NT2/D1 (cell line): ENCODE measurements around the gene EXD3.
A peak's percentile ranks its signal among the peaks of the same experiment; 100 is the strongest.

Experiments
- DNase-seq: peaks from one replicate; pipeline ENCODE4 v3.0.0-alpha.2; 2011; ENCODE audit warnings: low read depth, low spot score
- H3K27me3 ChIP-seq: 2 replicates; pipeline ENCODE4 v1.6.0; 2011; ENCODE audit warnings: mild to moderate bottlenecking; ENCODE audit not compliant: insufficient read length, insufficient read depth
- H3K36me3 ChIP-seq: 2 replicates; pipeline ENCODE4 v1.6.1; 2011; ENCODE audit warnings: mild to moderate bottlenecking, low read length, mixed read lengths; ENCODE audit not compliant: insufficient read depth, insufficient read length
- H3K4me1 ChIP-seq: 2 replicates; pipeline ENCODE4 v1.5.1; 2011; ENCODE audit not compliant: insufficient read depth, insufficient read length
- H3K4me3 ChIP-seq: 2 replicates; pipeline ENCODE4 v1.5.1; 2011; ENCODE audit warnings: low read depth; ENCODE audit not compliant: insufficient read length
- H3K9ac ChIP-seq: 2 replicates; pipeline ENCODE4 v1.6.0; 2011; ENCODE audit warnings: low read depth; ENCODE audit not compliant: insufficient read length
- H3K9me3 ChIP-seq: 2 replicates; pipeline ENCODE4 v1.5.1; 2011; ENCODE audit warnings: mild to moderate bottlenecking, low read length; ENCODE audit not compliant: insufficient read depth
- SUZ12 ChIP-seq: IDR thresholded peaks from 2 replicates; pipeline ENCODE4 v1.6.1; 2011; ENCODE audit not compliant: insufficient read length, insufficient read depth; ENCODE audit errors: extremely low read depth
- YY1 ChIP-seq: IDR thresholded peaks from 2 replicates; pipeline ENCODE4 v1.6.1; 2011; ENCODE audit not compliant: insufficient read length, insufficient read depth
- ZNF274 ChIP-seq: IDR thresholded peaks from 2 replicates; pipeline ENCODE4 v1.6.1; 2011; ENCODE audit warnings: mild to moderate bottlenecking, low read depth, low read length

Gene EXD3

DNA sequence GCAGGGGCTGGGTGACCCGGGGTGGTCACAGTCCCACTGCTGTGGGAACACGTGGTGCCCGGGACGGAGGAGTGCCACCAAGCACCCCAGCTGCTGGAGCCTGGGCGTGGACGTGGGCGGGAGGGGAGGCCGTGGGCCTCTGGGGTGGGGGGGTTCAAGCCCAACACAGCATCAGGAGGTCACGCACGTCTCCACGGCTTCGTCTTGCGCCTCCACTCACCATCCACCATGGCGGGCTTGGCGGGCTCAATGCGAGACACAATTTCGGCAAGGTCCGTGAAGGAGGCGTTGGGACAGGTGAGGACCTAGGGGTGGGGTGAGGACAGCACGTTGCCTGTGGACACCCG lies 38.3 kb upstream of the EXD3 start:
- TF ChIP-seq SUZ12: no peak
- no peak for TF ChIP-seq ZNF274
- no peak for TF ChIP-seq YY1
- peaks cover 27% of the 10 kb centered on the region for H3K4me1 ChIP-seq
- H3K4me3 ChIP-seq: no peak overlapping the region
- H3K9me3 ChIP-seq: no peaks in the 10 kb centered on the region
- peaks cover 19% of the 10 kb centered on the region for H3K36me3 ChIP-seq
- H3K27me3 ChIP-seq: peaks cover 20% of the 10 kb centered on the region
- H3K9ac ChIP-seq: no peak overlapping the region
- no peak for DNase-seq

DNA sequence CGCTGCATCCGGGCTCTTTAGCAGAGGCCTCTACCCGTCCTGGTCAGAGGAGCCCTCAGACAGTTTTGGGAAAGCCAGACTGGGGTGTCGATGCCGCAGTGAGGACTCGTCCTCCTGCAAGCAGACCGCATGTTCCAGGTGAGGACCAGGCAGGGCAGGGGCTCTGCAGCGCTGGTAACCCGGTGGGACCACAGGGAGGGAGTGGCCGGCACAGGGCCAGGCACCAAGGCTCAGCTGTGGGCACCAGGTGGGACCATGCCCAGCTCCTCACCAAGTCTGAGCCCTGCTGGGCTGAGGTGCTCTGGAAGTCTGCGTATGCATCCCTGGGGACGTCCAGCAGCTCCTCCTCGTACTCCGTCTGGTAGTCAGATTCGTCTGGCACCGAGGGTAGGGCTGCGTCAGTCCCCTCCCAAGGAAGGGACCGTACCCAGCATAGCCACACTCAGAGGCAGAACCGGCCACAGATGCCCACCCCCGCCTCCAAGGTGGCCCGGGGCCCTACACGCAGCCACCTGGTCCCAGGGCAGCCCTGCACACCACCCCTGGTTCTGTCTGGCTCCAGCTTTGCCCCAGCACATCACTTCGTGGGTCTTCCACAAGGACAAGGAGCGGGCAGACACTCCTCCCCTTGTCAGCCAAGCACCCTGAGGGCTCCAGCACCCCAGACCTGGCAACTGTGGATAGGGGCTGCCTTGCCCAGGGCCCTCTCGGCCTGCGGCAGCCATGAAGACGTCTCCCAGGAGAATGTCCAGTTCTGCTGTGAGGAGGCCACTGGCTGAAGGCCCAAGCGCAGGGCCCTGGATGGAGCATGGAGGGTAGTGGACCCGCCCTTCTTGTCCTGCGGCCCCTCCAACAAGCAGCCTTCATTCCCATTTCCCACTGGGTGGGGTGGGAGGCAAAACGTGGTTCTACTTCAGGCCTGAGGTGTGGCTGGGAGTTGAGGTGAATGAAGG lies 37.7 kb upstream of the EXD3 start:
- H3K4me1 ChIP-seq: peaks cover 31% of the 10 kb centered on the region
- H3K9ac ChIP-seq: no peak overlapping the region

DNA sequence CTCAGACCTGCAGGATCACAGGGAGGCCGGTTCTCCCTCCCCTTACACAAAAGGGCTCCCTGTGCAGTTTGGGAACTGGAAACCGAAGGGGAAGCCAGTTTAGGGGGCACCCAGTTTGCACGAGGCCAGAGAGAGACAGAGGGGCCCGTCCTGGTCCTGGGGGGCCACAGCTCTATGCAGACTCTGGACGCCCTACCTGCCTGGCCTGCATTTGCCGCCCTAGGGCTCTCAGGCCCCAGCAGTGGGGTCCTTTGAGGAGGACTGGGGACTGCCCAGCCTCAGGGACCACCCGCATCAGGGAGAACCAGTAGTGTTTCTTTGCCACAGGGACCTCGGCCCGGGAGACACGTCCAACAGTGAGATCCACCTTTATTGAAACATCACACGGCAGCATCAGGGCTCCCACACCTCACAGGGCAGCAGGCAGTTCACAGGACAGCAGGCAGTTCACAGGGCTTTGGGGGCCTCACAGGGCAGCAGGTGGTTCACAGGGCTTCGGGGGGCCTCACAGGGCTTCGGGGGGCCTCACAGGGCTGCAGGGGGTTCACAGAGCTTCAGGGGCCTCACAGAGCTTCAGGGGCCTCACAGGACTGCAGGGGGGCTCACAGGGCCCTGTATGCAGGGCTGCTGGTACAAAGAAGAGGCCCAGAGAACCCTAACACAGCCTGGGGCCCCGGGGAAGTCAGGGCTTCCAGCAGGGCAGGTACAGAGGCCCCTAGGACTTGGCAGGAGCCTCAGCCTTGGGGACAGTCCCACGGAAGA lies 36.8 kb upstream of the EXD3 start:
- TF ChIP-seq SUZ12 (no peak), ZNF274 (no peak), YY1 (no peak)
- Histone ChIP-seq H3K27me3 (peaks cover 20% of the 10 kb centered on the region), H3K36me3 (peaks cover 34% of the 10 kb centered on the region), H3K4me1 (peaks cover 39% of the 10 kb centered on the region), H3K9ac (peak overlapping the region; percentile 58), H3K4me3 (no peak overlapping the region), H3K9me3 (no peaks in the 10 kb centered on the region)
- no peak for DNase-seq

More for the DNA sequence above, 37.7 kb upstream of the EXD3 start:
- DNase-seq: no peak
- no peak overlapping the region for H3K4me3 ChIP-seq
- peaks cover 26% of the 10 kb centered on the region for H3K36me3 ChIP-seq
- H3K9me3 ChIP-seq: no peaks in the 10 kb centered on the region
- H3K27me3 ChIP-seq: peaks cover 20% of the 10 kb centered on the region
- TF ChIP-seq YY1 (no peak), SUZ12 (no peak), ZNF274 (no peak)

DNA sequence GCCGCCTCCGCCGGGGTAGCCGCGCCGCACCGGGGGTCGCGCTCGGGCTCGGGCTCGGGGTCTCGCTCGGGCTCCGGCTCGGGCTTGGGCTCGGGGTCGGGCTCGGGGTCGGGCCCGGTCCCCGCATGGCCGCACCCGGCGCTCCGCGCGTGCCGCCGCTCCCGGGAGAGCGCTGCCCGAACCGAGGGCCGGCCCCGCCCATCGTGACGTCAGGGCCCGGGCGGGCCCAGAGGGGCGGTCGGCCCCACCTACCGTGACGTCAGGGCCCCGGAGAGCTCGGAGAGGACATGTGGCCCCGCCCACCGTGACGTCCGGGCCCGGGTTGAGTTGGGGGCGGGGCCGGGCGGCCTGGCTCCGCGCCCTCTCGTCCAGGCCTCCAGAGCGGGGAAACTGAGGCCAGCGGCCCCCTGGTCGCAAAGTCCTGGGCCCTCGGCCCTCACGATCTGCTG lies 36.2 kb upstream of the EXD3 start, which contains the start of gene NSMF:
Gene NSMF (minus strand): TSS at position 183 of the 449 bp plus-strand sequence. CDS start 232 bp downstream, outside the sequence.
- peak within 1 kb of the TSS; percentile 92 for H3K9ac ChIP-seq

DNA sequence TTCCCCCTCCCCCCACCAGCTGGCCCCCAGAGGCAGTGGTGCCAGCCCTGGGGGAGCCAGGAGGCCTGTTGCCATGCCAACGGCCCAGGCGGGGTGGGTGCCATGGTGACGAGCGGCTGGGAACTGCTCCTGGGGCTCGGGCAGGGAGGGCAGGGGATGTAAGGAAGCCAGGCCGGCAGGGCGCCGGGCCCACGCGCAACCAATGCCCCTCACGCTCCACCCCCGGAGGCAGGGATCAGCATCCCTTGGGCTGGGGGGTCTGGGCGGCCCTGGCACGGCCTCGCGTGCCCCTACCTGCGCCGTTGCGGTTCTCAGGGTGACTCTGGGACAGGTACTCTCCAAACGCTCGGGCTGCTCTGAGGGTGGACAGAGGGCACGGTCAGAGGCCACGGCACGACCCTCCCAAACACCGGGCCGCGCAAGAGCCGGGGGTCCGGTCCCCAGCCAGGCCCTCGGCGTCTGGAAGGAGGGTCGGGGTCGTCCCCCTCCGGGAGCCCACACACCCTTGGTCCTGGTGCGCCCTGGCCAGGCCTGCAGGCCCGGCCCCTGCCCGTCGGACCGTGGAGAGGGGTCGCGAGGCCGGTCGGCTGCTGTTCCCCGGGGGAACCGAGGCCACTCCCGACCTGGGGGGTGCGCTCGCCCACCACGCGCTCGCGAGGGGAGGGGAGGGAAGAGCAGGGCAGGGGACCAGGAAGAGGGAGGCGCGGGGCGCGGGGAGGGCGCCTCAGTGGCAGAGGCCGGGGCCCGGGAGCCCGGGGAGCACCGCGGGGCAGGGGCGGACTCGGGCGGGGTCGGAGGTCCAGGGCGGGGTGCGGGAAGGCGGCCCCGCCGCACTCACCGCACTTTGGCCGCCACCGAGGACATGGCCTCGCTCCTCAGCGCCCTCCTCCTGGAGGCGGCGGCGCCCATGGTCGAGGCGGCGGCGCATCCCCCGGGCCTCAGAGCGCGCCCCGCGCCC lies 35.5 kb upstream of the EXD3 start:
- Histone ChIP-seq H3K9me3 (no peaks in the 10 kb centered on the region), H3K27me3 (peaks cover 20% of the 10 kb centered on the region), H3K4me1 (peaks cover 45% of the 10 kb centered on the region), H3K36me3 (peaks cover 40% of the 10 kb centered on the region), H3K9ac (peak overlapping the region; percentile 92), H3K4me3 (peak overlapping the region; percentile 79)
- no peak for TF ChIP-seq SUZ12
- no peak for TF ChIP-seq ZNF274
- no peak for TF ChIP-seq YY1
- DNase-seq: no peak

More for the DNA sequence above, 36.2 kb upstream of the EXD3 start, which contains the start of gene NSMF:
- peak within 1 kb of the TSS; percentile 79 for H3K4me3 ChIP-seq
- TF ChIP-seq SUZ12 (no peak), YY1 (no peak), ZNF274 (no peak)
- H3K36me3 ChIP-seq: peaks cover 40% of the 10 kb centered on the region
- H3K4me1 ChIP-seq: peaks cover 43% of the 10 kb centered on the region
- H3K27me3 ChIP-seq: peaks cover 20% of the 10 kb centered on the region
- no peaks in the 10 kb centered on the region for H3K9me3 ChIP-seq
- peak; percentile 83 for DNase-seq

DNA sequence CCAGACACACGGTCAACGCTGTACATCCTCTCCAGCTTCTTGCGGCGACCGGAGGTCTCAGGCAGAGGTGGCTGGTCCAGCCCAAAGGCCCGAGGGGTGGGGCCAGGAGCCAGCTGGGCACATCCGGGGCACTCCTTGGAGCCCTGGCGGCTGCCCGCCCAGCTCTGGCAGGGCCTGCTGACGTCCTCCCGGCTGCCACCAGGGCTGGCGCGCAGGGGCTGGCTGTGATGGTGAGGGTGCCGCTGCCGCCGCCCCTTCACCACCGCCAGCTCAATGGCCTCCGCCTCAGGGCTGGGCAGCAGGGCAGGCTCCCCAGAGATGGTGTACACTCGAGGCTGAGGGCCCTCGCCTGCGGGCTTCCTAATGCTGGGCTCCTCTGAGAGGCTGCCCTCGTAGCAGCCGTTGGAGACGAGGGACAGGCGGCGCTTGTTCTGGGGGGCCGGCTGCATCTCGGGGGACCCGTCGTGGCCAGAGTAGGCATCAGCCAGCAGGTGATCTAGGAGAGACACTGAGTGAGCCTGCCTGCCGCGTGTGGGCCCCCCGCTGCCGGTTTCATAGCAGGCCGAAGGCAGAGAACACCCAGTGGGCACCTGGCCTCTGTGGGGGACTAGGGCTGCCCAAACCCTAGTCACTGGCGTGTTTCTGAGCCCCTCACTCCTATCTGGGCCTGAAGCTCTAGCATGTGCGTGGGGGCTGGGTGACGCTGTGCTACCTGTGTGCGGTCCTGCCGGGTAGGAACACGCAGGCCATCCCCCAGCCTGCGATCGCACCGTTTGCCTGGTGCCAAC lies 34.6 kb upstream of the EXD3 start:
- TF ChIP-seq SUZ12 (no peak), YY1 (no peak), ZNF274 (no peak)
- Histone ChIP-seq H3K4me3 (peak overlapping the region; percentile 79), H3K9me3 (no peaks in the 10 kb centered on the region), H3K4me1 (peaks cover 53% of the 10 kb centered on the region), H3K36me3 (peaks cover 47% of the 10 kb centered on the region), H3K9ac (peak overlapping the region; percentile 22), H3K27me3 (peaks cover 13% of the 10 kb centered on the region)
- no peak for DNase-seq
